ENCODE data around the gene MAML3. TPM values are rescaled to one million over a fixed set of nuclear protein-coding genes. Genes with fewer than 3 reads are reported as not detected.

MAML3 gene
- total RNA-seq, 2 donors from 2014 or later, result 9.3 to 10.1 TPM

DNA sequence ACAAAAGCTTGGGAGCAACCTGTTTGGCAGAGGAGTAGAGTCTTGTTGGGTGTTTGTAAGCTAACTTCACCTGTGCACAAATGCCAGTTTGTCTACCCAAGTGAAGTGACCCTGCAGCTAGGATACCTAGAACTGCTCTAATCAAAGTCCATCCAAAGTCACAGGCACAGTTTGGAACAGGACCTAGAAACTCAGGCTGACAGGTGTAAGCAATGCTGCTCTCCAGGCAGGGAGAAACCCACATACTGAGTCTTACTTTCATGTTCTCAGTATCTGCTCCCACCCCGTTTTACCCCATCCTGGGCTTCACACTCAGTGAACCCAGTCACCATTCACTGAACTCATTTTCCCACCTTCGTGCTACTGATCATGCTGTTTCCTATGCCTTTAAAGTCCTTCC lies 40.3 kb downstream of the MAML3 start:
- intact Hi-C loops (cut with DNase I), result no loop called here
- Histone ChIP-seq H3K27me3 (no peaks in the 10 kb centered on the region), H3K9me3 (no peaks in the 10 kb centered on the region), H3K4me3 (no peak overlapping the region), H3K36me3 (no peaks in the 10 kb centered on the region), H3K27ac (no peak overlapping the region), H3K9ac (ENCODE audit: low read depth in 2 of 2, low read length in 2 of 2) (no peak overlapping the region), H3K4me1 (peaks cover 8% of the 10 kb centered on the region)
- DNase-seq, result no peak
- TF ChIP-seq, protein P1, sequence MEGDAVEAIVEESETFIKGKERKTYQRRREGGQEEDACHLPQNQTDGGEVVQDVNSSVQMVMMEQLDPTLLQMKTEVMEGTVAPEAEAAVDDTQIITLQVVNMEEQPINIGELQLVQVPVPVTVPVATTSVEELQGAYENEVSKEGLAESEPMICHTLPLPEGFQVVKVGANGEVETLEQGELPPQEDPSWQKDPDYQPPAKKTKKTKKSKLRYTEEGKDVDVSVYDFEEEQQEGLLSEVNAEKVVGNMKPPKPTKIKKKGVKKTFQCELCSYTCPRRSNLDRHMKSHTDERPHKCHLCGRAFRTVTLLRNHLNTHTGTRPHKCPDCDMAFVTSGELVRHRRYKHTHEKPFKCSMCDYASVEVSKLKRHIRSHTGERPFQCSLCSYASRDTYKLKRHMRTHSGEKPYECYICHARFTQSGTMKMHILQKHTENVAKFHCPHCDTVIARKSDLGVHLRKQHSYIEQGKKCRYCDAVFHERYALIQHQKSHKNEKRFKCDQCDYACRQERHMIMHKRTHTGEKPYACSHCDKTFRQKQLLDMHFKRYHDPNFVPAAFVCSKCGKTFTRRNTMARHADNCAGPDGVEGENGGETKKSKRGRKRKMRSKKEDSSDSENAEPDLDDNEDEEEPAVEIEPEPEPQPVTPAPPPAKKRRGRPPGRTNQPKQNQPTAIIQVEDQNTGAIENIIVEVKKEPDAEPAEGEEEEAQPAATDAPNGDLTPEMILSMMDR (IDR thresholded peaks at IDR 0.05), result no peak

DNA sequence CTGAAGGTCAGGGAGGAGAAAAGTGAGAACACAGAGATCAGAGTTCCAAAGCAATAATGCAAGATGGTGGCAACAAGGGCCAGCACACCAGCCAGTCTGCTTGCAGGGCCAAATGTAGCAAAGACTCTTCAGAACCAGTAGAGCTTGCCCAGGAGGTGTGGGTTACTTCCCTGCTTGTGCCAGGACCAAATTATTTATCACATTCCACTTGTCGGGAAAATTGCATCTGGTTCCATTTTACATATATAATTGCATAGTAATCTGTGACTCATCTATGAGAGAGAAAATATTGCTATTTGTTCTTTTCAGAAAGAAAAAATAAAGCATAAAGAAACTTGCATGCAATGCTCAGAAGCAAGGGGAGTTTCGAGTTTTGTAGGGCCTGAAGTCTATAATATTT lies 41.4 kb downstream of the MAML3 start:
- Histone ChIP-seq H3K4me3 (no peak overlapping the region), H3K9me3 (no peaks in the 10 kb centered on the region), H3K9ac (ENCODE audit: low read depth in 2 of 2, low read length in 2 of 2) (no peak overlapping the region), H3K36me3 (no peaks in the 10 kb centered on the region), H3K4me1 (peaks cover 8% of the 10 kb centered on the region), H3K27ac (no peak overlapping the region), H3K27me3 (no peaks in the 10 kb centered on the region)
- TF ChIP-seq, protein P1 (IDR thresholded peaks at IDR 0.05), result no peak
- intact Hi-C loops (cut with DNase I), result no loop called here
- no peak for DNase-seq

GRCh38 chr4:140111256-140111655 lies 42.7 kb downstream of the MAML3 start:
- Histone ChIP-seq H3K27me3 (no peaks in the 10 kb centered on the region), H3K9ac (ENCODE audit: low read depth in 2 of 2, low read length in 2 of 2) (no peak overlapping the region), H3K36me3 (no peaks in the 10 kb centered on the region), H3K9me3 (no peaks in the 10 kb centered on the region), H3K4me3 (no peak overlapping the region), H3K27ac (no peak overlapping the region), H3K4me1 (peaks cover 8% of the 10 kb centered on the region)
- intact Hi-C loops (cut with DNase I), result no loop called here
- TF ChIP-seq, protein P1 (IDR thresholded peaks at IDR 0.05), result no peak
- DNase-seq, result no peak

DNA sequence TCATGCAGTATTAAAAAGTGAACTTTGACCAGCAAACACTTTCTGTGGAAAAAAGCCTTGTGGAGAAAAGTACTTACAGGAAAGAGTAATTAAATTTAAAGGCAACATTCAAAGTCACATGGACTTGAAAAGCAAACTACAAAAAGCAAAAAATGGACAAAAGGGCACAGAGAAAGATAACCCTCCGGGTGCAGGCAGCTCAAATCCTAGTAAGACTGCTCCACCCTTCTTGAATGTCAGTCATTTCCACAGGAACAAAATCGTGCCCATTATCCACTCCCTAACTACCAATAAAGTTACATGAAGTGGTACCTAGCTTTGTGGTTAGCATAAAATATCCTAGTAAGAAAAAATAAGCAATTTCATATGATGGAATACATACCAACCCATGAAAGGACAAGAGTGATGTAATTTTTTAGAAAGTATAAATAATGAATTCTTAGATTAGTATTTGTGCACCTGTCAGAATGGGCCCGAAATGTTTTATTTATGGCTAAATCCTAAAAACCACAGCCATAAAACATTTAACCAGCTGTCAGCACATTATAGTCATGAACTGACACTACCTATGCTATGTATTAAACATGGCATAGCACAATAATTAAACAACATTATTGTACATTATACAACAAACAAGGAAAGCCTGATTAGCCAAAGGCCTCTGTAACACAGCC lies 43.3 kb downstream of the MAML3 start:
- intact Hi-C loops (cut with DNase I), result no loop called here
- no peak for DNase-seq
- no peak overlapping the region for H3K4me3 ChIP-seq
- H3K36me3 ChIP-seq, result no peaks in the 10 kb centered on the region
- H3K9me3 ChIP-seq, result no peaks in the 10 kb centered on the region
- no peak overlapping the region for H3K27ac ChIP-seq
- H3K4me1 ChIP-seq, result peaks cover 8% of the 10 kb centered on the region
- TF ChIP-seq, protein P1 (IDR thresholded peaks at IDR 0.05), result no peak
- H3K27me3 ChIP-seq, result no peaks in the 10 kb centered on the region
- no peak overlapping the region for H3K9ac ChIP-seq (ENCODE audit: low read depth in 2 of 2, low read length in 2 of 2)

- TF ChIP-seq, protein P1 (IDR thresholded peaks at IDR 0.05), result no peak
- DNase-seq, result no peak
- Histone ChIP-seq H3K27me3 (no peaks in the 10 kb centered on the region), H3K4me1 (peaks cover 8% of the 10 kb centered on the region), H3K9ac (ENCODE audit: low read depth in 2 of 2, low read length in 2 of 2) (no peak overlapping the region), H3K9me3 (no peaks in the 10 kb centered on the region), H3K4me3 (no peak overlapping the region), H3K27ac (no peak overlapping the region), H3K36me3 (no peaks in the 10 kb centered on the region)
- intact Hi-C loops (cut with DNase I), result no loop called here
Observed at GRCh38 chr4:140109737-140110136, 44.2 kb downstream of the MAML3 start.
